Hepatocyte (in vitro differentiated cells): ENCODE results near the gene LIN28B. TPM values are rescaled to one million over a fixed set of nuclear protein-coding genes. Genes with fewer than 3 reads are reported as not detected.

ENCODE experiments used
- DNase-seq: peaks from one replicate; pipeline ENCODE4 v3.0.0-alpha.2; 2016; ENCODE audit warnings: low spot score
- H2AFZ ChIP-seq: fragments of 200-600 bp; sonication (generic); 2 replicates; pipeline ENCODE4 v1.6.0; 2016; ENCODE audit warnings: antibody characterized with exemption, mild to moderate bottlenecking
- H3K27ac ChIP-seq: fragments of 200-600 bp; sonication (generic); 2 replicates; pipeline ENCODE4 v1.5.1; 2016; ENCODE audit warnings: mild to moderate bottlenecking
- H3K27me3 ChIP-seq: fragments of 200-600 bp; sonication (generic); 2 replicates; pipeline ENCODE4 v1.6.1; 2016
- H3K36me3 ChIP-seq: fragments of 200-600 bp; sonication (generic); replicated peaks from 2 replicates; pipeline ENCODE4 v1.5.1; 2016; ENCODE audit warnings: low read depth; ENCODE audit not compliant: insufficient read depth
- H3K4me1 ChIP-seq: fragments of 200-600 bp; sonication (generic); 2 replicates; pipeline ENCODE4 v1.5.1; 2016; ENCODE audit warnings: mild to moderate bottlenecking, moderate library complexity; ENCODE audit not compliant: insufficient read depth
- H3K4me2 ChIP-seq: fragments of 200-600 bp; sonication (generic); 2 replicates; pipeline ENCODE4 v1.6.0; 2016
- H3K4me3 ChIP-seq: fragments of 200-600 bp; sonication (generic); 2 replicates; pipeline ENCODE4 v1.5.1; 2016; ENCODE audit warnings: mild to moderate bottlenecking
- H3K79me2 ChIP-seq: fragments of 200-600 bp; sonication (generic); 2 replicates; pipeline ENCODE4 v1.6.0; 2017; ENCODE audit warnings: mild to moderate bottlenecking
- H3K9me2 ChIP-seq: fragments of 200-600 bp; sonication (generic); replicated peaks from 2 replicates; pipeline ENCODE4 v1.6.0; 2017; ENCODE audit warnings: mild to moderate bottlenecking; ENCODE audit not compliant: insufficient read depth
- H3K9me3 ChIP-seq: fragments of 200-600 bp; sonication (generic); 2 replicates; pipeline ENCODE4 v1.5.1; 2016; ENCODE audit warnings: low read depth, mild to moderate bottlenecking
- H4K20me1 ChIP-seq: fragments of 200-600 bp; sonication (generic); 2 replicates; pipeline ENCODE4 v1.6.0; 2016; ENCODE audit warnings: mild to moderate bottlenecking; ENCODE audit not compliant: insufficient read depth, poor library complexity, severe bottlenecking
- CTCF ChIP-seq: fragments of 200-600 bp; sonication (generic); IDR thresholded peaks from 2 replicates; pipeline ENCODE4 v1.5.1; 2016; ENCODE audit warnings: antibody characterized with exemption, mild to moderate bottlenecking; ENCODE audit not compliant: poor library complexity
- EZH2 ChIP-seq: fragments of 200-600 bp; sonication (generic); IDR thresholded peaks from 2 replicates; pipeline ENCODE4 v1.6.1; 2016; ENCODE audit warnings: antibody characterized with exemption, mild to moderate bottlenecking, borderline replicate concordance
- EZH2phosphoT487 ChIP-seq: fragments of 200-600 bp; sonication (generic); IDR thresholded peaks from one replicate; pipeline ENCODE4 v1.6.1; 2018; ENCODE audit warnings: antibody characterized with exemption, mild to moderate bottlenecking, low read depth, moderate library complexity; ENCODE audit not compliant: unreplicated experiment, severe bottlenecking
- WGBS: methylation state at CpG from one replicate; pipeline ENCODE4 v1.1.6; 2016; ENCODE audit warnings: low lambda C conversion rate; ENCODE audit errors: missing lambda C conversion rate; 5-methylcytosine and 5-hydroxymethylcytosine counted together
- polyA plus RNA-seq: library from polyadenylated mRNA; unstranded; fragments of >200 nt; fragmentation: Nextera tagmentation; extraction: Ambion mirVana; gene quantifications from 2 replicates; pipeline ENCODE4 v1.2.1, GENCODE V29; 2016
- total RNA-seq: library from RNA; depleted of rRNA; stranded (reverse); fragments of >200 nt; gene quantifications from 2 replicates; pipeline ENCODE4 v1.2.3, GENCODE V29; 2014

LIN28B gene
- total and polyA plus RNA-seq, 2 experiments from 2014 or later, result 1.8 to 8.9 TPM

- no peaks in the 10 kb centered on the region for H3K36me3 ChIP-seq
- peaks cover 22% of the 10 kb centered on the region for H3K79me2 ChIP-seq
- H3K27me3 ChIP-seq, result peaks cover 27% of the 10 kb centered on the region
- peak overlapping the region; percentile 83 for H3K4me2 ChIP-seq
- no peaks in the 10 kb centered on the region for H3K9me2 ChIP-seq
- no peak overlapping the region for H2AFZ ChIP-seq
- H4K20me1 ChIP-seq, result no peaks in the 10 kb centered on the region
- H3K27ac ChIP-seq, result no peak overlapping the region
- no peak for DNase-seq
- TF ChIP-seq EZH2, result no peak
- TF ChIP-seq CTCF, result no peak
- TF ChIP-seq EZH2phosphoT487, result no peak
- H3K4me3 ChIP-seq, result no peak overlapping the region
- H3K9me3 ChIP-seq, result no peaks in the 10 kb centered on the region
- WGBS, result 13% methylated on average over 5 of the region's 5 CpGs
- H3K4me1 ChIP-seq, result no peaks in the 10 kb centered on the region
Observed at GRCh38 chr6:104955491-104955890, 1.4 kb upstream of the LIN28B start.

GRCh38 chr6:104955927-104956730, 778 bp upstream of the LIN28B start:
- WGBS, result 2% methylated on average over 15 of the region's 16 CpGs
- Histone ChIP-seq H3K27ac (peak overlapping the region; percentile 53), H3K4me2 (peak overlapping the region; percentile 83), H3K36me3 (no peaks in the 10 kb centered on the region), H3K9me3 (no peaks in the 10 kb centered on the region), H2AFZ (peak overlapping the region; percentile 90), H3K4me3 (peak overlapping the region; percentile 63), H3K9me2 (no peaks in the 10 kb centered on the region), H4K20me1 (no peaks in the 10 kb centered on the region), H3K4me1 (no peaks in the 10 kb centered on the region), H3K27me3 (peaks cover 27% of the 10 kb centered on the region), H3K79me2 (peaks cover 26% of the 10 kb centered on the region)
- TF ChIP-seq CTCF (no peak), EZH2phosphoT487 (no peak), EZH2 (no peak)
- DNase-seq, result peak; percentile 55

DNA sequence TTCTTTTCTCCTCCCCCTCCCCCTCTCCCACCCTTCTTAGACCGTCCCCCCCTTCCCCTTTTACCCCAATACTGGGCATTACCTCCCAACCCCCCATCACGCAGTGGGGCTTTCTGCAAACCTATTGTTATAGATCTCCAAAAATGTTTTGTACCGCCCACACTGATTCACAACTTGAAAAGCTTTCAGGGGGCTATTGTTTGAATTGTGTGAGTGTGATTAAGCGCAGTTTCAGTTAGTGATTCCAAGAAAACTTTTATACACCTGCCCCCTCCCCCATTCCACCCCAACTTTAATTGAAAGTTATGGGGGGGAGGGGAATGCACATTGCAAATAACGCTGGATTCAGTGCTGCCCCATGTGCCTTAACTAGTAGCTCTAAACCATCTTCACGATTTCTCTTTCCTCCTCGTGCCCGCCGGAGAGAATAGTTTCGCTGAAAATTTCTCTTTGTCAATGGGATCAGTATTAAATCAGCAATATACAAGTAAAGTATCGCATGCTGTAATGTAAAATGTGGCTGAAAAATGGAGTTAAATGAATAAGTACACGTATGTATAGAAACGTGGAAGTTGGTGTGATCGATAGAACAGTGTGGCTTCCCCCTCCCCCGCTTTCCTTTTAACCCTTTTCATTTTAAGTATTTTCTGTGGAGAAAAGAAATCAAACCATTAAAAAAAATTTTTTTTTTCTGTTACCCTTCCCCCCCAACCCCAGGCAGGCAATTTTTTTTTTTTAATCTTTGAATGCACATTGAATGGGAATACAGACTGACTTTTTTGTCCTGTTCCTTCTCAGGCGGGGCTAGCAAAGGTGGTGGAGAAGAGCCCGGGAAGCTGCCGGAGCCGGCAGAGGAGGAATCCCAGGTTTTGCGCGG, 632 bp downstream of the LIN28B start:
- WGBS, result 1% methylated on average over 20 of the region's 21 CpGs
- DNase-seq, result peak; percentile 30
- no peaks in the 10 kb centered on the region for H3K4me1 ChIP-seq
- H2AFZ ChIP-seq, result peak overlapping the region; percentile 90
- peaks cover 19% of the 10 kb centered on the region for H3K27me3 ChIP-seq
- H3K27ac ChIP-seq, result peak overlapping the region; percentile 53
- no peak for TF ChIP-seq EZH2
- TF ChIP-seq EZH2phosphoT487, result peak; percentile 23
- no peaks in the 10 kb centered on the region for H3K36me3 ChIP-seq
- H3K4me3 ChIP-seq, result peak overlapping the region; percentile 63
- H4K20me1 ChIP-seq, result no peaks in the 10 kb centered on the region
- H3K9me3 ChIP-seq, result no peaks in the 10 kb centered on the region
- H3K4me2 ChIP-seq, result peak overlapping the region; percentile 83
- H3K79me2 ChIP-seq, result peaks cover 30% of the 10 kb centered on the region
- H3K9me2 ChIP-seq, result no peaks in the 10 kb centered on the region
